GM18511 (cell line): Measurements from ENCODE around the gene DENND2C.

Experiments
- ATAC-seq: cut with Tn5 transposase; IDR thresholded peaks from one replicate; pipeline ENCODE4 v1.9.1; 2021; ENCODE audit warnings: mild to moderate bottlenecking, moderate library complexity; ENCODE audit not compliant: unreplicated experiment

Gene DENND2C

DNA sequence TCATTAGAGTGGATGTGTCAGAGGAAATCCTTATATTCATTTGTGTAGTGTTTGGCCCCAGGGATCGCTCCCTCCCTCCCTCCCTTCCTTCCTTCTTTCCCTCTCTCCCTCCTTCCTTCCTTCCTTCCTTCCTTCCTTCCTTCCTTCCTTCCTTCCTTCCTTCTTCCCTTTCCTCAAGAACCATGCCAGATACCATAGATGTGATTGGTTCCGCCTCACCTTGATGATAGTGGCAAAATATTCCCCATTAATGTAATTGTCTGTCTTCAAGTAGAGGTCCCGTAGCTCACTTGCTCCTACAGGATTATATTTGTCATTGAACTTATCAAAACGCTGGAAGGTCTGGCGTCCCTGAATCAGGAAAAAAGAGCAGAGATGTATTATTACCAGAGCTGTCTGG, 7.8 kb upstream of the DENND2C start:
- ATAC-seq: no peak

DNA sequence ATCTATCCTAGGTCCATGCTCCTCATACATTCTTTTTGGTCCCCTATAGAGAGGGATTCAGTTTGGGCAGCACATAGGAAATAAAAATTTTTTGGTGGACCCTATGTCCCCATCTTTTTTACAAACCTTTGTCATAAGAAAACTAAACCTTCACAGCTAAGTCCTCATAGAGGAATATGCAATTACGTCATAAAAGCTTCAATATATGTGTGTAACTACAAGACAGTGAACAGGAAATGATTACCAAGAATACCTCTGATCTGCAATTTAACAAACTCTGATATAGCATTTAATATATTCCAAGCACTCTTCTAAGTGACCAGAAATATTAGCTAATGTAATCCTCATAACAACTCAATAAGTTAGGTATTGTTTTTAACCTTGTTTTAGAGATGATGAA, 6.3 kb upstream of the DENND2C start:
- ATAC-seq: no peak

DNA sequence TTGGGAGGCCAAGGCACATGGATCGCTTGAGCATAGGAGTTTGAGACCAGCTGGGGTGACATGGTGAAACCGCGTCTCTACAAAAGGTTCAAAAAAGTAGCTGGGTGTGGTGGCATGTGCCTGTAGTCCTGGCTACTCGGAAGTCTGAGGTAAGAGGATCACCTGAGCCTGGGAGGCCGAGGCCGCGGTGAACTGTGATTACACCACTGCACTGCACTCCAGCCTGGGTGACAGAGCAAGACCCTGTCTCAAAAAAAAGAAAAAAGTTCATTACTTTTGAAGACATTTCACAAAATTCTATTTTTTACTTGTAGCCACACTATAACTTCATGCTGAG, 2.1 kb upstream of the DENND2C start:
- no peak for ATAC-seq

DNA sequence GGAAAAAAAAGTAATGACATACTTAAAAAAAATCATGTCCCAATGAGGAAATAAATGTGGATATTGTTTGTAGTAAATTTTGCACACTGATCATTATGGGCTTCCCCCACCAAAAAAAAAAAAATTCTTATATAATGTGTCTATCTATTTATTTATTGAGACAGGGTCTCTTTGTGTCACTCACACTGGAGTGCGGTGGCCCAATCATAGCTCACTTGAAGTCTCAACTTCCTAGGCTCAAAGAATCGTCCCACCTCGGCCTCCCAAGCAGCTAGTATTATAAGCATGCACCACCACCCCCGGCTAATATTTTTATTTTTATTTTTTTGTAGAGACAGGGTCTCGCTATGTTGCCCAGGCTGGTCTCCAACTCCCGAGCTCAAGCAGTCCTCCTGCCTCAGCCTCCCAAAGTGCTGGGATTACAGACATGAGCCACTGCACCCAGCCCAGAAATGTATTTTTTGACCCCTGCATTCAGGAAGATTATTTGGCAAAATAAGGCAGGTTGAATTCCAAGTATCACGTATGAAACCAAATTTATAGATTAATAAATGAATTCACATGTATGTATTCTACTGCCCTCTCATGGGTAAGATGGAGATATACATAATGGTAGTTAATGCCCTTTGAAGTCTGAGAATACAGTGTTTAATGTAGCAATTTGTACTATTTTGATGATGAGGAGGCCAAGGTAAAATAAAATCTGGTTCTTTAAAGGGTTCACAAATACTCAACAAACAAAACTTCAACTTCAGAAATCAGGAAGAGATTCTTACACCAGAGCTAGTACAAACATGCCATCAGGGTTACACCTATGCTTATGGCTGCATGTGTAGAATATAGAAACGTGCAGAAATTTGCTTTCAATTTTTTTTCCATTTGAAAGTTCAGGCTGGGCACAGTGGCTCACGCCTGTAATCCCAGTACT, 1.4 kb upstream of the DENND2C start:
- no peak for ATAC-seq

DNA sequence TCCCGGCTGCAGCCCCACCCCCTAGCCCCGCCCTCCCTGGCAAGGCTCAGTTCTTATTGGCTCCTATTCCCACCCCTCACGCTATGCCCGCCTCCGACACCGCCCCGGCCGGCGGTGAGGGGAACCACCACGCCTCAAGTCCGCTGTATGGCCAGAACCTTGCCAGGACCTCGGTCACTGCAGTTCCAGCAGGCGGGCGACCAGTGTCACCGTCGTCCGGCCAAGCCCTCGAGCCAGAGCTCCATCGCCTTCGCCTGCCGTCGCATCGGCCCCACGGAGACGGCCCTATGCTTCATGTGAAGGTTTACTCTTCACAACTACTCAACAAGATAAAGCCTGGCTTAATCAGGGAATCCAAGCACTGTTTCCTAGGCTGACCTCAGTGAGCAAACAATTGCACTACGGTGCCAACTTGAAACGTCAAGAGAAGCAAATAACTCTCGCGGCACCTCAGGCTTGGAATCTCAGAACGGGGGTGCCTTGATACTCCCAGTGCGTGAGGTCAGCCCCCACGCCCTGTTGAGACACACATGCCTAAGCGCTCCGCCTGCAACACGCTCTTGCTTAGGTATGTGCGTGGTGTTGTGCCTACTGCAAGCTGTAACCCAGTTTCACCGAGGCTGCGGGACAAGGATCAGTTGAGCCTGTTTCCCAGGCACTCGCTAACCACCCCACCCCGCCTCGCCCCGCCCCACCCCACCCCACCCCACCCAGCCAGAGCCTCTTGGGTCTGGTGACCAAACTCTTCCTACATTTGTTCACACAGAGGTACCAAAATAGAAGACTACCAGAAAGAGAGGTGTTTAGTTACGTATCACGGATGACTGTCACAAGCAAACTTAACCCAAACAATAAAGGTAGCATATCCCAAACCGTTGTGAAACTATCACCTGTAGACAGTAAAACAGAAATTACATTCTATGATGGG, 498 bp upstream of the DENND2C start:
- peak; percentile 98 for ATAC-seq

GRCh38 chr1:114668784-114669561, 876 bp downstream of the DENND2C start:
- ATAC-seq: no peak

DNA sequence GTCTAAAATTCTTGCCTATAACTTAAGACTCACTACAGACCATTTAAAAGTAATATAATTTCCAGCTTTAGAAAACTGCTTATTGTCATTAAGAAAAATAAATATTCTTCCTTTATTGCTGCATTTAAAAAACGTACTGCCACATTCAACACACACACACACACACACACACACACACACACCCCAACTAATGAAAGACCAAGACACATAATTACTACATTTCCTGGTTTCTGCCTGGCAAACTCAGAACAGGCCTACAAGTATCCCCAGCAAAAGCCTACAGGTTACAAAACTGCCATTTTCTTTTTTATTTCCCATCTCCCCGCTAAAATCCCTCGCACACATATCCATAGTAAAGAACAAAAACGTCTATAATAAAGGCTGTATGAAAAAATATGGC, 1.5 kb downstream of the DENND2C start:
- ATAC-seq: no peak

DNA sequence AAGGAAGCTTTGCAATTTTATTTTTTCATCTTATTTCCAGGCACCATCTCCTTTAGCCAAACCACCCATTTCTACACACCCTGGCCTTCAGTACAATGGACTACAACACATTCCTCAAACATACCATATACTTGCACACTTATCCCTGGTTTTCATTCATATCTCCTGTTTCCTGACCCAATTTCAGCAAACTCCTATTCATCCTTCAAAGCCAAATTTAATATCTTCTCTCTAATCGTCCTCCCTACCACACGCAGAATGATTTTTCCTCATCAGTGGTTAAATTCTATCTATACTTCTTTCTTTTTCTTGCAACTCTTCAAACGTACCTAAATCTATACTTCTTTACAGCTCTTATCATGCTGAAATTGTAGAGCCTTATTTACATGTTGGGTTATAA, 2.9 kb downstream of the DENND2C start:
- ATAC-seq: no peak

DNA sequence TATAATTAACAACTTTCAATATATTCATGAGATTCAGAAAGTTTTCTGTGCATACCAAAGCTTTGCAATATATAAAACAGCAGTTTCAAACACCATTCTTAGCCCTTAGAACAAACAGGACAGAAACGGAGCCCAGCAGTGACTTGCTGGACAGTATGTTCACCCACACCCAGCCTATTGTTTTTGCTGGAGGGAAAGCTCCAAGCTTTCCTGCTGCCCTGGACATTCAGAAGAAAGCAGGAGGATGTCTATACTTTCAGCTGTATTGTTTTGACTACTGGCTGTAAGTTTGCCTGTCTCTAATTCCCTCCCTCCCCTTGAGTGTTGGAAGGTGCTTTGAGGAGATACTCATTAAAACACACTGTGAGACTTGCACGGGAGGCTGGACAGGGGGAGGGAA, 9.6 kb downstream of the DENND2C start:
- ATAC-seq: no peak

GRCh38 chr1:114651893-114652292, 18.0 kb downstream of the DENND2C start:
- ATAC-seq: no peak

GRCh38 chr1:114648503-114648902, 21.3 kb downstream of the DENND2C start:
- ATAC-seq: no peak

DNA sequence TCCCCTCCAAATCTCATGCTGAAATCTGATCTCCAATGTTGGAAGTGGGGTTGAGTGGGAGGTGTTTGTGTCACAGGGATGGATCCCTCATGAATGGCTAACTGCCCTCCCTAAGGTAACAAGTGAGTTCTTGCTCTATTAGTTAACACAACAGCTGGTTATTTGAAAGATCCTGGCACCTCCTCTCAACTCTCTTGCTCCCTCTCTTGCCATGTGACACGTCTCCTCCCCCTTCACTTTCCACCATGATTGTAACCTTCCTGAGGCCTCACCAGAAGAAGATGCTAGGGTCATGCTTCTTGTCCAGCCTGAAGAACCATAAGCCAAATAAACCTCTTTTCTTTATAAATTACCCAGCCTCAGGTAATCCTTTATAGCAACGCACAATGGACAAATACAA, 28.5 kb downstream of the DENND2C start:
- ATAC-seq: no peak

DNA sequence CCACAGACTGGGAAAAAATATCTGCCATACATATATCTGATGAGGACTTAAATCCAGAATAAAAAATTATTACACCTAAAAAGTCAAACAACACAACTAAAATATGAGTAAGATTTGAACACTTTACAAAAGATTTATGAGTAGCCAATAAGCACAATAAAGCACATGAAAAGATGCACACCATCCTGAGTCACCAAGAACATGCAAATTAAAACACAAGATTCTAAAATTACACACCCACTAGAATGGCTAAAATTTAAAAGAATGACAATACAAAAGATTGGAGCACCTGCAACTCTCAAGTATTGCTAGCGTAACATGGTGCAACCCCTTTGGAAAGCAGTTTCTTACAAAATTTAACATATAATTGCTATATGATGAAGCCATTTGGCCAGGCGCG, 30.9 kb downstream of the DENND2C start:
- no peak for ATAC-seq

DNA sequence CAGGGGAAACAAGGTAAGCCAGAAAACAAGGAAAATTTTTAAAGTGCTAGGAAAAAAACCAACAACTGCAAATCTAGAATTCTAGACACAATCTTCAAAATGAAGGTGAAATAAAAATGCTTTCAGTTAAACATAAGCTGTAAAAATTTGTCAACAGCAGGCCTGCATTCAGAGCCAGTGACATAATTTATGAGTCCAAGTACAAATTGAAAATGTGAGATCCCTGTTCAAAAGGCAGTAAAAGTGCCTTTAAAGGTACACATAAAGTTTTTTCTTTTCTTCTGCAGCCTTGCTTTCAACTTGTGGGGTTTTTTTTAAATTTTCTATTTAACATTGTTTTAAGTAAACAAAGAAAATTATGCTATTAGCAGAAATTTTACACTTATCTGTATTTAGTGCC, 37.4 kb downstream of the DENND2C start:
- ATAC-seq: no peak

GRCh38 chr1:114627107-114627506, 42.7 kb downstream of the DENND2C start:
- no peak for ATAC-seq

DNA sequence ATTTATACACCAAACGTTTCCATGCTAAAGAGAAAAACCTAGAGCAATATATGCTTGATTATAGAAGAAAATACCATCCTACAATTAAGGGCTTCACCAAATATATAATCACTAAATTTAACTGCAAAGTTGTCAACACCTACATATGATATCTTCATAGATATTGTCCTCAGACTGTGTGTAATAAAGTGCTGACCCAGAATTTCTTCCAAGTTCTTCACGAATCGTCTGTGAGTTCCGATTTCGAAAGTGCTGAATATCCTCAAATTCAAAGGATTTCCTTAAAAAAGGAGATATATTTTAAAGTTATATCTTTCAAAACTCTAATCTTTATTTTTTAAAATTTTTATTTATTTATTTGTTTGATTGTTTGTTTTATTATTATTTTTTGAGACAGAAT, 46.5 kb downstream of the DENND2C start:
- no peak for ATAC-seq

GRCh38 chr1:114620419-114620818, 49.4 kb downstream of the DENND2C start:
- ATAC-seq: no peak

- no peak for ATAC-seq
Measured at GRCh38 chr1:114618606-114619005, 51.2 kb downstream of the DENND2C start.

DNA sequence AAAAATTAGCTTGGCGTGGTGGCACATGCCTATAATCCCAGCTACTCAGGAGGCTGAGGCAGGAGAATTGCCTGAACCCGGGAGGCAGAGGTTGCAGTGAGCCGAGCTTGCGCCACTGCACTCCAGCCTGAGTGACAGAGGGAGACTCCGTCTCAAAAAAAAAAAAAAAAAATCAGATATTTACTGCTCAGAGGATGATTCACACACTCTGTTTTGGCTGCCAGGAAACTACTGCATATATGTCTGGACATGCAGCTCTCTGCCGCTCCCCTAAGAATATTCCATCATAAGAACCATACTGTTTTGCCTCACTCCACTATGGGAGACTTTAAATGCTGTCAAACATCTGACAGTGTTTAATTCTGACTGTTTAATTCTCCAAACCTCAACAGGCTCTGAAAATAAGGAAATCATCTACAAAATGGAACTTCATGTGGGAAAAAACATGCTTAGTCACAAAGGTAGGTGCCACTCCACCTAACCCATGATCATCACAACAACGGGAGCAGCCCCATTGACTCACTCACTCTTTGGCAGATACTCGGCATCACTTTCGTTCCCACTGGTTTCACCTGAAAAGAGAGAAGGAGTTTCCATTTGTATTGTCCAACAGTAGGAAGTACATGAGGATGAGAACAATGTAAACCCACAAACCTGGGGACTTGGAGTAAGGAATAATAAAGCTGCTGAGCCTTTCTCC, 59.2 kb downstream of the DENND2C start:
- ATAC-seq: no peak

GRCh38 chr1:114609826-114610225, 60.0 kb downstream of the DENND2C start:
- no peak for ATAC-seq

DNA sequence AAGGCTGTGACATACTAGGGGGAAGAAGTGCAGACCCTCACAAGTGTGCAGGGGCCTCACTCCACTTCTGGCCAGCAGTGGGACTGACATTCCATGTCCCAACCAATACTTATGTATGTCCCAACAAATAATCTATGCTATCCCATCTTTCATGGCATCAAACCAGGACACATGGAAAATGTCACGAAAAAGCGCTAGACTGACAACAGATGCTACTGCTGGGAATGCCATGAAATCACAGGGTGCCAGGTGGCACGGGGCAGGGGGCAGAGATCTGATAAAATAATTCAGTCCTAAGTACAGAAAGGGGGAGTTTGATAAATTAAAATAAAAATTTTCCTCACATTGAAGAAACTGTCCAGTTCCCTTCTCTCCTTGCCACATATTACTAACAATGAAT, 60.8 kb downstream of the DENND2C start:
- no peak for ATAC-seq
